Stimulated activated CD4-positive, alpha-beta T cell treated with anti-CD3 and anti-CD28 coated beads, TNF-alpha, amount 100 ng/mL, for 24 hours (primary cell): ENCODE results near the gene KRTAP9-9.
"Not testable (repeated sequence)": the region's sequence is repeated elsewhere in the genome, so short reads cannot be mapped to it uniquely, and the experiment has no call there.

Experiments used
- DNase-seq, 3 experiments: peaks; one replicate each; pipeline ENCODE4 v3.0.0-alpha.2; 2020; ENCODE audit warnings: low read depth in 3 of 3

KRTAP9-9 gene

DNA sequence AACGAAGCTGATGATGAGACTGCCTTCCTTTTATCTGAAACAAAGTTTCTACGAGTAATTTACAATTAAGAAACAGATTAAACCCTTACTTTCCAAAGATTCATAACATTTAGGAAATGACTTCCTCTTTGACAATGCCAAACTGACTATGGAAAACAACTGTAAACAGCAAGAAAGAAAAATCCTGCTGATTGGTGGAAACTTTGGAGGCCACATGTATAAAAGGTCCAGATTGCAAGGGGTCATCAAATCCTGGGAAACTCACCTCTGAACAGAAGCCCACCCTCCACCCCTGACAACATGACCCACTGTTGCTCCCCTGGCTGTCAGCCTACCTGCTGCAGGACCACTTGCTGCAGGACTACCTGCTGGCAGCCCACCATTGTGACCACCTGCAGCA, 9.9 kb downstream of the KRTAP9-9 start, which contains the start of gene KRTAP9-6:
Gene KRTAP9-6 (plus strand): TSS at position 301 of the 400 bp plus-strand sequence. CDS start 0 bp downstream, at position 301.
- DNase-seq, result no peak

DNA sequence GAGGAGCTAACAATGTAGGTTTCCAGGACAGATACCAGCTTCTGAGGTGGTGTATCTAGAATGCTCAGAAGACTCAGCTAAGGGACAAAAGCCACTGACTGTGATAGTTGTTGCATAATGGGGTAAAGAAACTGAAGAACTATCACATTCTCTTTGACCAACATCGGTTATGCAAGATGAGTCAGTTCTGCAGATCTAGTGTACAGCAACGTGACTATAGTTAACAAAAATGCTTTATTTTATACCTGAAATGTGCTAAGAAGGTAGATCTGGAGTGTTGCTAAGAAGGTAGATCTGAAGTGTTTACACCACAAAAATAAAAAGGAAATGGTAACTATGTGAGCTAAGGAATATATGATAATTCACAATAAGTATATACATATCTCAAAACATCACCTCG, 12.5 kb downstream of the KRTAP9-9 start:
- DNase-seq, result no peak

DNA sequence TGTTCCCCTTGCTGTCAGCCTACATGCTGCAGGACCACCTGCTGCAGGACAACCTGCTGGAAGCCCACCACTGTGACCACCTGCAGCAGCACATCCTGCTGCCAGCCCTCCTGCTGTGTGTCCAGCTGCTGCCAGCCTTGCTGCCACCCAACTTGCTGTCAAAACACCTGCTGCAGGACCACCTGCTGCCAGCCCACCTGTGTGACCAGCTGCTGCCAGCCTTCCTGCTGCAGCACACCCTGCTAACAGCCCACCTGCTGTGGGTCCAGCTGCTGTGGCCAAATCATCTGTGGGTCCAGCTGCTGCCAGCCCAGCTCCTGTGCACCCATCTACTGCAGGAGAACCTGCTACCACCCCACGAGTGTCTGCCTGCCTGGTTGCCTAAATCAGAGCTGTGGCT, 16.1 kb downstream of the KRTAP9-9 start:
- DNase-seq, result not testable (repeated sequence)

DNA sequence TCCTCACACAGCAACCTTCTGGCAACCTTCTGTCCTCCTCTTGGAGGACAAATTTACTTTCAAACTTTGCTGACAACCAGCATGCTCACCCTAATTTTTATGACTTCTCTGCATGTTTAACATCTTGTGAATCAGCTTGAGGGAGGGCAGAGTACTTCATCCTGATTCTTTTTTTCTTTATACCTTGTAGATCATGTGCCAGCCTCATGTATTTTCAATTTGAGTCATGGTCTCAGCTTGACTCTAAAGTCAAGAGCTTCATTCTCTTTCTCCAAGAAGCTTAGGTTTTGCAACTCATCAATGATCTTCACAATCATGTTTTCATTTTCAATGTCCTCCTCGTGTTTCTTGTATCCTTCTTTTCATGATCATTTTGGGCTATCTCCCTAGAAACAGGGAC, 16.7 kb downstream of the KRTAP9-9 start:
- DNase-seq, result no peak

DNA sequence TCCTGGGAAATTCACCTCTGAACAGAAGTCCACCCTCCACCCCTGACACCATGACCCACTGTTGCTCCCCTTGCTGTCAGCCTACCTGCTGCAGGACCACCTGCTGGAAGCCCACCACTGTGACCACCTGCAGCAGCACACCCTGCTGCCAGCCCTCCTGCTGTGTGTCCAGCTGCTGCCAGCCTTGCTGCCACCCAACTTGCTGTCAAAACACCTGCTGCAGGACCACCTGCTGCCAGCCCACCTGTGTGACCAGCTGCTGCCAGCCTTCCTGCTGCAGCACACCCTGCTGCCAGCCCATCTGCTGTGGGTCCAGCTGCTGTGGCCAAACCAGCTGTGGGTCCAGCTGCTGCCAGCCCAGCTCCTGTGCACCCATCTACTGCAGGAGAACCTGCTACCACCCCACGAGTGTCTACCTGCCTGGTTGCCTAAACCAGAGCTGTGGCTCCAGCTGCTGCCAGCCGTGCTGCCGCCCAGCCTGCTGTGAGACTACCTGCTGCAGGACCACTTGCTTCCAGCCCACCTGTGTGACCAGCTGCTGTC, 20.5 kb downstream of the KRTAP9-9 start, which contains the start of gene KRTAP9-7:
Gene KRTAP9-7 (plus strand): TSS at position 51 of the 543 bp plus-strand sequence. CDS start 0 bp downstream, at position 51.
- not testable (repeated sequence) for DNase-seq

DNA sequence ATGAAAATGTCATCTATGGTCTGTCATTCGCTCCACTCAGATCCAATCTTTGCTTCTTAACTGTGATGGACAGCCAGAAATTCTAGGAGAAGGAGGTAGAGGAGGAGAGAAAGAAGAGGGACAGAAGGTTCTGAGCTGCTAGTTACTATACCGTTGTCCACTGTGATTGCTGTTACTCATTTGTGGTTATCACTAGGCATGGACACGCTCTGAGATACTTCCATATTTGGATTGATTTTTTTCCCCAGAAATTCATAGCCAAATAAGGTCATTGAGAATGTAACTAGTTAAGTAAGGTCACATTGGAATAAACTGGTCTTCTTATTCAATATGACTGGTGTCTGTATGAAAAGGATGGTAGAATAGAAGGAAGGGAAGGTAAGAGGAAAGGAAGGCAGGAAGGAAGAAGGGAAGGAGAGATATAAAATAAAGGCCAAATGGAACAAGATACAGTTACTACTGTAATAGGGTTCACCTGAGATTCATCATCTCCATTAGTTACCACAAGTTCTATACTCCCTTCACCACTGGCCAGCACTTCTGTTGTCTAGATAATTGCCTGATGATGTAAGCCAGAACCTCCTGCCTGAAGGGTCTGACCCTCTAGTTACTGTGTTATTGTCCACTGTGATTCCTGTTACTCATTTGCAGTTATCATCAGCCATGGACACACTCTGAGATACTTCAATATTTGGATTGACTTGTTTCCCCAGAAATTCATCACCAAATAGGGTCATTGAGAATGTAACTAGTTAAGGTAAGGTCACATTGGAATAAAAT, 23.2 kb downstream of the KRTAP9-9 start:
- DNase-seq, result no peak

DNA sequence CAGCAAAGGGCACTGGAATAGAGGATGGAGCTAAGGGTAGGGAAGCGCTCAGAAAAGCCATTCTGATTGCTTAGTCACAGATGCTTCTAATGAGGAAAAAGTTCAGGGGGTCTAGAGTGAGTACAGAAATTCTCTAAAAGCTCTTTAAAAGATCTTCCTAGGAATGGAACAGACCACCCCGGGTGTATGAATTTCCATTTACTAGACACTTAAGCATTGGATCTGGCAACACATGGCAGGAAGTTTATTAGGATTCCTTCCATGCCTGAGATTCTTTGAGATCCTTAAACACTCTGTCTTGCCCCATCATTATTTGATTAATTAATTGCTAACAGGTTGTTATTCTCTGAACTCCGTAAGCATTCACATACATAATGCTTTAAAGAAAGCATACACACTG, 28.9 kb downstream of the KRTAP9-9 start:
- DNase-seq, result no peak

DNA sequence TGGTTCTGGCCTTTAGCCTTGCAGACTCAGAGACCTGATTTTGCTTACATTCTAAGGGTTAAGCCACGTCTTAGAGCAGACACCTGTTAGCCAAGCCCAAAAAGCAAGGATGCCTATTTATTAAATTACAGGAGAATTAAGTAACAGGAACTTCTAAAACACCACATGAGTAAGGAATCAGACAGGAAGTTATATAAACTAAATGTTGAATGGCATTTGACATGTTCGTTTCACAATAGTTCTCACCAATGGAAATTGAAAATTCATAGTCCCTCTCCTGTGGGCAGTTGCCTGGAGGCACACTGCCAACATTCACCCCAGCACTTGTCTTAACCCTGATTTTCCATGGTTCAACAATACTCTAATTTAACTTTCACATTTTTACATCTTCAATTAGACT, 29.4 kb downstream of the KRTAP9-9 start:
- no peak for DNase-seq

DNA sequence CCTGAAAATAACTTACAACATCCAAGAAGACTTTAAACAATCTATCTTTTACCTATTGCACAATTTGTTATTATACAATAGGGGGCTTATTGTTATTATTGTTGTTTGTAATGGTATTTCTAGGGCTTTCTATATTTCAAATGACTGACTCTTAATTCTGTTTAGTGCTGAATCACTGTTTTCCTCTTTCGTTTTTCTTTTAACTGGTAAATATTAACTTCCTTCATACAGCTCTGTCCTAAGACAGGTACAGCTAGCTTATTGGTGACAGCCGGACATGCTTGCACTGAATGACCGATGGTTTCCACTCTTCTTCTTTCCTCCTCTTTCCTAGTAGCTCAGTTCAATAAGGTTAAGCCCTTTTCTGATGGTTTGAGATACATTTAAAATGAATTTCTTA, 31.9 kb downstream of the KRTAP9-9 start:
- DNase-seq, result no peak

DNA sequence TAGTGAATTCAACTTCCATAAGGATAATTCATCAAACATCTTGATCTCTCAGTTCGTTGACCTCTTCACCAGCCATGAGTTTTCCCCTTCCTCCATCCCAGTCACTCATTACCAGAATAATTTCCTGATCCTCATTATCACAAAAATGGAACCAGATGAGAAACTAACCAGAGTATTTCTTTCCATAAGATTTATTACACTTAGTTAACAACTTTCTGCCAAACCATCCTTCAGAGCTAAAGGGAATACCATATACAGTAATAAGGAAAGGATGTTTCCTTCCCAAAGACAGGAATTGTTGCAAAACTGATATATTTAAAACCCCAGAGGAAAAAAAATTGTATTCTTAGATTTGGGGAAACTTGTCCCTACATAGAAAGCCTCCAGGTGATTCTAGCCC, 38.8 kb downstream of the KRTAP9-9 start:
- DNase-seq, result no peak

DNA sequence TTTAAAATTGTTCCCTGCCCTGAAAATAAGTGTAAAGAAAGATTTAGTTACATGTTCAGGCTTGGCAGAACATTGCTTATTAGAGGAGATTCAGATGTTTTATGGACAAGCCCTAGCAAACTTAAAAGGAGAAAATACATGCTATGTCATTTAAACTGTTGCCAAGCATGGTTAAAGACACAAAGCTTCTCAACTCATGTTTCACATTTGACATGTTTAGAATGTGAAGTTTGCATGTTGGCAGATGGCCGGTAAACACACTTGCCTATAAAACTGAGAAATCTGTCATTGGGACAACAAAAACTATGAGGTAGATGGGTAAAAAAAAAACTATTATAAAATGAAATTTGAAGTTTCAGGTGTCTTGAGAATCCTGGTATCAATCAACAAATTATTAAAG, 41.7 kb downstream of the KRTAP9-9 start:
- no peak for DNase-seq

DNA sequence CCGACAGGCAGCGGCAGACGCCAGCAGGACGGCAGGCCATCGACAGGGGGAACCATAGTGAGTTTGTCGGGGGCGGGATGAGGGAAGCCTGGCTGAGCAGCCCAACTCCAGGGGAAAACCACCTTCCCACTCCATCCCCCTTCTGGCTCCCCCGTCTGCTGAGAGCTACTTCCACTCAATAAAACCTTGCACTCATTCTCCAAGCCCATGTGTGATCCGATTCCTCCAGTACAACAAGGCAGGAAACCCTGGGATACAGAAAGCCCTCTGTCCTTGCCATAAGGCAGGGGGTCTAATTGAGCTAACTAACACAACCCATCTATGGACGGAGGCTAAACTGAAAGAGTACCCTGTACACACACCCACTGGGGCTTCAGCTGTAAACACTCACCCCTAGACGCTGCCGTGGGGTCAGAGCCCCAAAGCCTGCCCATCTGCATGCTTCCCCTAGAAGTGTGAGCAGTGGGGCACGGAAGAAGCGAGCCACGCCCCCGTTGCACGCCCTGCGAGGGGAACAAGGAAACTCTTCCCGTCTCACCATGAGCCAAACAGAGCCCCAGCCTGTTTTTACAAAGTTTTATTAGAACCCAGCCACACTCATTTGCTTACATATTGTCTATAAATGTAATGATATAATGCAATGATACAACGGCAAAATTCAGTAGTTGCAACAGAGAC, 43.4 kb downstream of the KRTAP9-9 start:
- DNase-seq, result no peak

DNA sequence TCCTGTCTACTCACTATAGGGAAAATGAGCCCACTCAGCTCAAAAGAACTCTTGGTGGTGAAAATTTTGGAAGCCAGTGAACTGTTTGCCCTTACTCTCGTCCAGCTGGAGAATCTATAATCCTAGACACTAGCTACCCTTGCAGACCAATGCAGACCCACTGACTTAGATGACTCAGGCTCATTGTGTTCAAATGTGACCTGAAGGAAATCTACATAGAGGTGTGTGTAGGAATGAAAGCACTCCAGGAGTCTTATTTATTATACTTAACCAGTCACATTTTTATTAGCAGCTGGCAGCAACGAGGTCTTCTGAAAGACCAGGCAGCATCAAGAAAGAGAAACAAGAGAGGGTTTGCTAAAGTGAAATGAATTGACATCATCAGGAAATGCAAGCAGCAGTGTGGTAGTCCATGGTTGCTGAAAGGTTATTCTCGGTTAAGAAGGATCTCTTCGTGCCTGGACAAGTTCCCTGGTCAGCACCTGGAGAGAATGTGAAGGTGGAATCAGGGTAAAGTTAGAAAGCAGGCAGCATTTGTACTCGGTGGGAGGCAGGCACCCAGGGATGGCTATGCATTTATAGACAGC, 46.1 kb downstream of the KRTAP9-9 start:
- DNase-seq, result no peak

DNA sequence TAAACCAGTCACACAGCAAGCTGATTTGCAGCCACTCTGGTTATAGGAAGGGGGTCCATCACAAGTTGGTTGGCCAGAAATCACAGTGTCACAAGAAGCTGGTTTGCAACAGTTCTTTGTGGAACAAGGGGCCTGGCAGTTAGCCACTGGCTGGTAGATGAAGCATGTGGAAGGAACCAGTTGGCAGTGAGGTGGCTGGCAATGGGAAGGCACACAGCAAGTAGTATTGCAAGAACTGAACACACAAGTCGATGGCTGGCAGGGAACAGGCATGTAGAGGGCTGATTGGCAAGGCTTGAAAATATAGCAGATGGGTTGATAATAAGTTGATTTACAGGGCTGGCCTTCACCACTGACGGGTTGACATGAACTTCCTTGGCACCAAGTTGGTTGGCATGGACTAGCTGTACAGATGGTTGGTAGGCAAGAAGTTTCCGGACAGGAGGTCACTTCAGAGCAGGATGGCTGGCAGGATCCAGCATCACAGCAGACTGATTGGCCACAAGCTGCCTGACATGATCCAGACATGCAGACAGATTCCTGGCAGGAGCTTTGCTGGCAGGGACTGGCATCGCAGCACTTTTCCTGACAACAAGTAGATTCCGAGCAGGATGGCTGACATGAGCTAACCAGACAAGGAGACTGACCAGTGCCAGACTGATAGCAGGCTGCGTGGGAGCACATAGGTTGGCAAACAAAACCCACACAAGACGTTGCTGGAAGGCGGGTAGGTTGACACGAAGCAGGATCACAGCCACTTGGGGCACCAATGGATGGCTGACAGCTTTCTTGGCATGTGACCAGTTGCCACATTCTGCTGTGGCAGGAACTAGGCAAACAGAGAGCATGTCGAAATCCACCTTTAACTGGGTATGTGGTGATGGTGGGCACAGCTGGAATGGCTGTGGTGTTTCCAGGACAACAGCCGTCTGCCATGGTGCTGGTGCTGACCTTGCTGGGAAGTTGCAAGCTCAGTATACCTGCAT, 47.0 kb downstream of the KRTAP9-9 start, which contains the start of gene KRTAP29-1:
Gene KRTAP29-1 (minus strand): TSS at position 936 of the 986 bp plus-strand sequence. CDS start 0 bp downstream, at position 936.
- no peak for DNase-seq

DNA sequence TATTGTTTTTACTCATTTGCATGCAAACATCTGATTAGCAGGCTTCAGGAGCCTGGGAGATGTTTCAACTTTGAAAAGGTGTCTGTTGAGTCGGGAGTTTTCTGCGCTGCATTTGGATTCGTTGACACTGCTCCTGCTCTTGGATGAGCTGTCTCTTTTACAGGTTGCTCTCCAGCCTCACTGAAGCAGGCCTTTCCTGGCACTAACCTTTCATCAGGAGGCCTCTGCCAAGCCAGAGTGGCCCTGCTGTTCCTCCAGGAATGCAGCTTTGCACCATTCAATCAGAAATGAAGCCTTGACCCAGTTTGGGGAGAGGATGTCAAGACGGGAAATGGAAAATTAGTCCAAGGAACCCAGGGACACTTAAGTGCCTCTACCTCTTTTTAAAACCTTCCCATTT, 47.8 kb downstream of the KRTAP9-9 start:
- no peak for DNase-seq

DNA sequence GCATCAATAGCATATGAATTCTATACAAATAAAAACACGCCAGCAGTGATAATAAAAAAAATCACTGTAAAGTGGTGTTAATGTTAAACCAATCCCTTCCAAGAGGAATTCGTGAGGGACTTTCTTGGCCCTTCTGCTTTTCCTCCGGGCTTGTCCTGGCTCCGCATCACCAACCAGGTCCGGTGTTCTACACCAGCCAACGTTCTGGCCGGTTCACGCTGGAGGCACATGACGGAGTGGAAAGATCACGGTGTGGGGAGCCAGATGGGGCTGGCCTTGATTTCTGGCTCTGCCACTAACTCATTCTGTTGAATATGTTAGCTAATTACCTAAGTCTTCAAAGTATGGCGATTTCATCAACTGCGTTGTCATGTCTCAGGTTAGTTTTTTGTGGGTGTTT, 48.9 kb downstream of the KRTAP9-9 start:
- DNase-seq, result no peak
